A549 (cell line): ENCODE data around the gene RAPGEF2. TPM values are rescaled to one million over a fixed set of nuclear protein-coding genes. Genes with fewer than 3 reads are reported as not detected.

Experiments used
- ATAC-seq, 2 experiments: fragments of 200-7000 bp in 1 of 2; fragments of >200 bp in 1 of 2; cut with Nextera tagmentation in 1 of 2; cut with Tn5 transposase in 1 of 2; 3 replicates each; pipeline versions ENCODE4 v1.8.0 to v1.9.1; 2018 to 2020; ENCODE audit warnings: mild to moderate bottlenecking in 1 of 2, moderate library complexity in 1 of 2
- CTCF ChIA-PET: fragments of 300-600 bp; sonication (Branson Sonifier 250); formaldehyde crosslinking; extraction: SDS; loops from one replicate; lab custom pipeline; 2021; ENCODE audit warnings: antibody characterized with exemption, inconsistent platforms; lab: Yijun Ruan, JAX
- POLR2A ChIA-PET: fragments of 350-600 bp; formaldehyde crosslinking; extraction: SDS; loops from one replicate; lab custom pipeline; 2021; ENCODE audit warnings: antibody characterized with exemption, inconsistent platforms; lab: Yijun Ruan, JAX
- DNase-seq, 2 experiments: peaks; one replicate each; pipeline versions ENCODE4 v3.0.0 to v3.0.0-alpha.2; 2011 to 2016; ENCODE audit warnings: low read depth in 1 of 2, low spot score in 1 of 2
- FAIRE-seq: peaks from 2 replicates; lab custom pipeline; 2011; peaks lifted over from hg19 to GRCh38; lab: Jason Lieb, UNC
- H3K27ac ChIP-seq, 2 experiments: fragments of >200 bp; sonication (Bioruptor Twin); formaldehyde crosslinking; 3 replicates each; pipeline ENCODE4 v1.5.1; 2016 to 2017
- H3K4me1 ChIP-seq: fragments of >200 bp; sonication (Bioruptor Twin); formaldehyde crosslinking; 3 replicates; pipeline ENCODE4 v1.6.1; 2016
- H3K4me2 ChIP-seq: fragments of >200 bp; sonication (Bioruptor Twin); formaldehyde crosslinking; 3 replicates; pipeline ENCODE4 v1.6.1; 2016
- H3K4me3 ChIP-seq: fragments of >200 bp; sonication (Bioruptor Twin); formaldehyde crosslinking; 3 replicates; pipeline ENCODE4 v1.5.1; 2016
- H3K9me3 ChIP-seq: fragments of >200 bp; sonication (Bioruptor Twin); formaldehyde crosslinking; 3 replicates; pipeline ENCODE4 v1.6.1; 2016
- BHLHE40 ChIP-seq: IDR thresholded peaks from 2 replicates; pipeline ENCODE4 v1.6.1; 2012; ENCODE audit warnings: low read depth, low read length, inconsistent platforms
- CBX8 ChIP-seq: fragments of 200-600 bp; sonication (generic); IDR thresholded peaks from 2 replicates; pipeline ENCODE4 v1.6.1; 2016
- CEBPB ChIP-seq, 2 experiments: fragments of >200 bp in 1 of 2; sonication (Bioruptor Twin) in 1 of 2; formaldehyde crosslinking in 1 of 2; IDR thresholded peaks; 2 replicates each; pipeline ENCODE4 v1.6.1; 2012 to 2016
- ELK1 ChIP-seq: fragments of 150-350 bp; IDR thresholded peaks from 2 replicates; pipeline ENCODE4 v1.6.1; 2014; ENCODE audit warnings: low read depth, mild to moderate bottlenecking, low read length
- EP300 ChIP-seq, 2 experiments: fragments of >200 bp; sonication (Bioruptor Twin); formaldehyde crosslinking; IDR thresholded peaks; 2 replicates in 1 of 2; 3 replicates in 1 of 2; pipeline ENCODE4 v1.6.1; 2016 to 2017
- FOSL2 ChIP-seq, 2 experiments: fragments of 450-650 bp in 1 of 2; fragments of >200 bp in 1 of 2; sonication (Bioruptor Twin) in 1 of 2; formaldehyde crosslinking; IDR thresholded peaks; 2 replicates each; pipeline versions ENCODE4 v1.5.0 to v1.6.1; 2016 to 2020; ENCODE audit warnings: mild to moderate bottlenecking in 1 of 2, moderate library complexity in 1 of 2
- FOXS1 ChIP-seq: fragments of 250-450 bp; sonication (Bioruptor Pico); IDR thresholded peaks from 2 replicates; pipeline ENCODE4 v1.5.0; 2020; ENCODE audit warnings: mild to moderate bottlenecking, moderate library complexity
- HOXA7 ChIP-seq: fragments of 250-450 bp; sonication (Bioruptor Pico); IDR thresholded peaks from 2 replicates; pipeline ENCODE4 v1.5.0; 2020; ENCODE audit warnings: mild to moderate bottlenecking, moderate library complexity
- HOXB13 ChIP-seq: fragments of 250-450 bp; sonication (Bioruptor Pico); IDR thresholded peaks from 2 replicates; pipeline ENCODE4 v1.5.0; 2020; ENCODE audit warnings: low read depth, mild to moderate bottlenecking, moderate library complexity
- JUNB ChIP-seq: fragments of >200 bp; sonication (Bioruptor Twin); formaldehyde crosslinking; IDR thresholded peaks from 2 replicates; pipeline ENCODE4 v1.6.1; 2016
- MAFK ChIP-seq: fragments of 450-650 bp; IDR thresholded peaks from 2 replicates; pipeline ENCODE4 v1.6.1; 2014; ENCODE audit not compliant: partially characterized antibody
- MAZ ChIP-seq: fragments of 150-350 bp; IDR thresholded peaks from 2 replicates; pipeline ENCODE4 v1.6.1; 2014; ENCODE audit warnings: antibody characterized with exemption, low read depth, low read length, borderline replicate concordance
- NPAS2 ChIP-seq: fragments of 250-450 bp; sonication (Bioruptor Pico); IDR thresholded peaks from 2 replicates; pipeline ENCODE4 v1.8.0; 2022; ENCODE audit warnings: mild to moderate bottlenecking, moderate library complexity, borderline replicate concordance
- NR3C1 ChIP-seq: fragments of >200 bp; sonication (Bioruptor Twin); formaldehyde crosslinking; IDR thresholded peaks from 3 replicates; pipeline ENCODE4 v1.6.1; 2017
- REST ChIP-seq: fragments of 200-600 bp; sonication (generic); IDR thresholded peaks from 2 replicates; pipeline ENCODE4 v1.6.1; 2016; ENCODE audit warnings: antibody characterized with exemption, mild to moderate bottlenecking, moderate library complexity
- TFCP2L1 ChIP-seq: fragments of 250-450 bp; sonication (Bioruptor Pico); IDR thresholded peaks from 2 replicates; pipeline ENCODE4 v1.5.0; 2021; ENCODE audit warnings: mild to moderate bottlenecking
- ZC3H11A ChIP-seq: fragments of 450-650 bp; IDR thresholded peaks from 2 replicates; pipeline ENCODE4 v1.6.1; 2014; ENCODE audit warnings: antibody characterized with exemption, mild to moderate bottlenecking
- ZFP36 ChIP-seq: fragments of 450-650 bp; IDR thresholded peaks from 2 replicates; pipeline ENCODE4 v1.6.1; 2014; ENCODE audit warnings: borderline replicate concordance; ENCODE audit not compliant: partially characterized antibody
- WGBS: methylation state at CpG from one replicate; pipeline ENCODE4 v1.1.6; 2017; ENCODE audit errors: missing lambda C conversion rate; 5-methylcytosine and 5-hydroxymethylcytosine counted together
- polyA plus RNA-seq, 4 experiments: library from polyadenylated mRNA; depleted of rRNA in 3 of 4; stranded (reverse); fragments of >200 nt; fragmentation: RNase III in 1 of 4; extraction: RNeasy Plus Mini Kit Qiagen cat#74134 plus additional on column Dnase treatment in 1 of 4; gene quantifications; 2 replicates in 3 of 4; 3 replicates in 1 of 4; pipeline ENCODE4 v1.2.3, GENCODE V29; 2011 to 2017

The RAPGEF2 gene
- polyA plus RNA-seq, 2 of the 4 experiments (the other 2 are of a cell fraction): 10.7 to 31.8 TPM

- ChIA-PET CTCF (interaction anchor here (1.6 kb wide), 1 partner anchor 15 kb away, joined by 3 read pairs; no protein-coding TSS in a partner anchor), POLR2A (no interaction called here)
- Histone ChIP-seq H3K9me3 (no peaks in the 10 kb centered on the region), H3K4me3 (no peak overlapping the region), H3K4me1 (peaks cover 17% of the 10 kb centered on the region), H3K4me2 (no peak overlapping the region), H3K27ac (no peak overlapping the region)
- no peak for TF ChIP-seq NPAS2 (CRISPR knock-in tag)
- TF ChIP-seq ELK1: no peak
- no peak for TF ChIP-seq CEBPB (IDR thresholded peaks at IDR 0.05)
- no peak for TF ChIP-seq FOSL2 (IDR thresholded peaks at IDR 0.05)
- no peak for TF ChIP-seq FOSL2 (CRISPR knock-in tag; IDR thresholded peaks at IDR 0.05)
- no peak for TF ChIP-seq TFCP2L1 (CRISPR knock-in tag)
- TF ChIP-seq HOXB13 (CRISPR knock-in tag): no peak
- TF ChIP-seq MAFK: no peak
- no peak for TF ChIP-seq MAZ
- TF ChIP-seq BHLHE40: no peak
- TF ChIP-seq ZC3H11A: no peak
- TF ChIP-seq FOXS1 (CRISPR knock-in tag): no peak
- no peak for TF ChIP-seq CBX8
- no peak for TF ChIP-seq EP300 (IDR thresholded peaks at IDR 0.05)
- no peak for TF ChIP-seq REST
- TF ChIP-seq ZFP36: no peak
- no peak for ATAC-seq
- 78% methylated on average over 3 of the region's 3 CpGs for WGBS
- FAIRE-seq: no peak
- DNase-seq: no peak
Measured at GRCh38 chr4:159069922-159070321, 33.0 kb upstream of the RAPGEF2 start.

GRCh38 chr4:159070742-159071141 is 32.1 kb upstream of the RAPGEF2 start:
- WGBS: 83% methylated on average over 4 of the region's 4 CpGs
- DNase-seq (no peak), ATAC-seq (no peak), FAIRE-seq (no peak)
- ChIA-PET POLR2A (no interaction called here), CTCF (interaction anchor here (1.6 kb wide), 1 partner anchor 16 kb away, joined by 3 read pairs; no protein-coding TSS in a partner anchor)
- no peaks in the 10 kb centered on the region for H3K9me3 ChIP-seq
- H3K4me3 ChIP-seq: no peak overlapping the region
- TF ChIP-seq CBX8: no peak
- TF ChIP-seq NR3C1: no peak
- peak overlapping the region; percentile 40; the same call in 2 of the 3 replicates for H3K4me2 ChIP-seq
- H3K4me1 ChIP-seq: peaks cover 17% of the 10 kb centered on the region
- peak overlapping the region; percentile 19 to 40; a peak in 2 of 6 replicates for H3K27ac ChIP-seq

GRCh38 chr4:159071178-159071968 is 31.5 kb upstream of the RAPGEF2 start:
- CTCF ChIA-PET: interaction anchor here (1.6 kb wide), 1 partner anchor 16 kb away, joined by 3 read pairs; no protein-coding TSS in a partner anchor
- FAIRE-seq (no peak), DNase-seq (peak in 1 of 2 experiments; percentile 39)

More at GRCh38 chr4:159071178-159071968, 31.5 kb upstream of the RAPGEF2 start:
- H3K4me3 ChIP-seq: no peak overlapping the region
- TF ChIP-seq FOSL2 (IDR thresholded peaks at IDR 0.05) (no peak), FOSL2 (CRISPR knock-in tag; IDR thresholded peaks at IDR 0.05) (peak; percentile 39), MAZ (no peak), HOXA7 (CRISPR knock-in tag) (no peak), JUNB (peak; percentile 21; the same call in 1 of the 2 replicates)
- H3K4me2 ChIP-seq: peak overlapping the region; percentile 40
- POLR2A ChIA-PET: no interaction called here
- WGBS: 3% methylated on average over 1 of the region's 1 CpG
- no peaks in the 10 kb centered on the region for H3K9me3 ChIP-seq
- H3K4me1 ChIP-seq: peaks cover 17% of the 10 kb centered on the region
- H3K27ac ChIP-seq: peak overlapping the region; percentile 55 to 63; a peak in 5 of 6 replicates
- peak in 1 of 2 experiments; percentile 36; a peak in 2 of 6 replicates for ATAC-seq
